Activated CD8-positive, alpha-beta T cell treated with anti-CD3 and anti-CD28 coated beads for 36 hours (primary cell): Measurements from ENCODE around the gene PITRM1. TPM values are rescaled to one million over a fixed set of nuclear protein-coding genes. Genes with fewer than 3 reads are reported as not detected.

Experiments
- ATAC-seq: fragments of 200-7000 bp; cut with Tn5 transposase; one replicate; pipeline ENCODE4 v1.10.0; 2021; ENCODE audit warnings: mild to moderate bottlenecking, moderate library complexity
- CTCF ChIA-PET: fragments of 350-600 bp; sonication (Branson Sonifier 250); formaldehyde crosslinking; loops from one replicate; lab custom pipeline; 2021; ENCODE audit warnings: antibody characterized with exemption; lab: Charles Lee
- POLR2A ChIA-PET: fragments of 350-600 bp; sonication (Branson Sonifier 250); formaldehyde crosslinking; loops from one replicate; lab custom pipeline; 2021; ENCODE audit warnings: antibody characterized with exemption; lab: Charles Lee
- DNase-seq: peaks from one replicate; pipeline ENCODE4 v3.0.0-alpha.2; 2020
- H3K27ac Mint-ChIP-seq: one replicate; pipeline ENCODE4 v1.8.0; 2021; ENCODE audit warnings: mild to moderate bottlenecking, mixed read lengths
- H3K27me3 Mint-ChIP-seq: one replicate; pipeline ENCODE4 v1.8.0; 2021; ENCODE audit warnings: mixed read lengths
- H3K36me3 Mint-ChIP-seq: one replicate; pipeline ENCODE4 v1.8.0; 2021; ENCODE audit warnings: low read depth, mixed read lengths
- H3K4me1 Mint-ChIP-seq: one replicate; pipeline ENCODE4 v1.8.0; 2021; ENCODE audit warnings: low read depth, mixed read lengths
- H3K4me3 Mint-ChIP-seq: one replicate; pipeline ENCODE4 v1.8.0; 2021; ENCODE audit warnings: mild to moderate bottlenecking, moderate library complexity, mixed read lengths
- H3K9me3 Mint-ChIP-seq: one replicate; pipeline ENCODE4 v1.8.0; 2021; ENCODE audit warnings: mixed read lengths
- CTCF ChIP-seq: fragments of 200-600 bp; IDR thresholded peaks from one replicate; pipeline ENCODE4 v1.8.0; 2022; ENCODE audit warnings: antibody characterized with exemption, mild to moderate bottlenecking
- intact Hi-C: fragments of 100-400 bp; cut with micrococcal nuclease; formaldehyde crosslinking; loops from one replicate; pipeline ENCODE4 v1.10.0; 2022
- total RNA-seq, 2 experiments: library from RNA; stranded (reverse); gene quantifications; one replicate each; pipeline ENCODE4 v1.2.3, GENCODE V29; 2021

Gene PITRM1
- total RNA-seq, 2 experiments from 2014 or later, result 77.6 to 78.6 TPM

DNA sequence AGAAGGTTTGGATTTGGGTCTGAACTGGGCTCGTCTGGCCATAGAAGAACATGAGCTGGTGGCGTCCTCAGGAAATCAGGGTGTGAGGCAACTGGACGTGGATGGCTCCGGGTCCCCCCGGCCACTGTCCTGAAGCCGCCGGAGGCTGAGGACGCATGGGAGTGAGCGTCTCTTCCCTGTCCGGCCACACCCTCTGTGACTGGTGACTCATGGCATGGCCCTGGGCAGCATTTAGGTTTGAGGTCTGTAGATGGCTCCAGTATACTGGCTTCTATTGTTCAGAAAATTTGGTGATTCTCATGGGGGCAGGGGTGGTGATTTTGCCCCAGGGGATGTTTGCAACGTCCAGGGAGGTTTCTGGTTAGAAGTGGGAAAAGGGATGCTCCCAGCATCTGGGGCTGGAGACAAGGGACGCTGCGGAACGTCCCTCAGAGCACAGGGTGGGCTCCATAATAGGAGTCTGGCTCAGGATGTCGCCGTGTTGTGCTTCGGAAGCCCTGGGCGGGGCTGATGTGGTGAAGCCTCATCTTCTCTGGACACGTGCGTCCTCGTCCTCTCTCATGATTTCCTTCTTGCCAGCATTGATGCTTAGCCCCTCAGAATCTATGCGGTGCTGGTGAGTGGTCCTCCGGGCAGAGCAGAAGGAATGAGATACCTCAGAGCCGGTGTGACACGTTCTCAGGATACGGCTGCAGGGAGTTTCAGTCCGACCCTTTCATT lies 49.9 kb downstream of the PITRM1 start:
- ChIA-PET CTCF (no interaction called here), POLR2A (interaction anchor here (1.5 kb wide), 1 partner anchor 28 kb away, joined by 4 read pairs; no protein-coding TSS in a partner anchor)
- TF ChIP-seq CTCF, result no peak
- Mint-ChIP-seq H3K4me1 (no peaks in the 10 kb centered on the region), H3K36me3 (peaks cover 66% of the 10 kb centered on the region), H3K9me3 (no peaks in the 10 kb centered on the region), H3K4me3 (no peak overlapping the region), H3K27ac (no peak overlapping the region), H3K27me3 (no peaks in the 10 kb centered on the region)
- ATAC-seq (no peak), DNase-seq (no peak)
- intact Hi-C loops, result no loop called here

- H3K4me1 Mint-ChIP-seq, result no peaks in the 10 kb centered on the region
- intact Hi-C loops, result no loop called here
- ChIA-PET POLR2A (interaction anchor here (0.8 kb wide), 1 partner anchor 14 kb away, joined by 3 read pairs; no protein-coding TSS in a partner anchor), CTCF (interaction anchor here (1.4 kb wide), 1 partner anchor 193 kb away, joined by 3 read pairs; no protein-coding TSS in a partner anchor)
- no peak for TF ChIP-seq CTCF
- no peak overlapping the region for H3K4me3 Mint-ChIP-seq
- H3K27me3 Mint-ChIP-seq, result no peaks in the 10 kb centered on the region
- ATAC-seq (no peak), DNase-seq (no peak)
- H3K36me3 Mint-ChIP-seq, result peaks cover 67% of the 10 kb centered on the region
- no peaks in the 10 kb centered on the region for H3K9me3 Mint-ChIP-seq
- no peak overlapping the region for H3K27ac Mint-ChIP-seq
These were observed 50.5 kb downstream of the PITRM1 start for GRCh38 chr10:3122034-3122433.

- no peaks in the 10 kb centered on the region for H3K27me3 Mint-ChIP-seq
- H3K27ac Mint-ChIP-seq, result no peak overlapping the region
- peak; percentile 40 for ATAC-seq
These were observed 52.7 kb downstream of the PITRM1 start for GRCh38 chr10:3119796-3120459.

DNA sequence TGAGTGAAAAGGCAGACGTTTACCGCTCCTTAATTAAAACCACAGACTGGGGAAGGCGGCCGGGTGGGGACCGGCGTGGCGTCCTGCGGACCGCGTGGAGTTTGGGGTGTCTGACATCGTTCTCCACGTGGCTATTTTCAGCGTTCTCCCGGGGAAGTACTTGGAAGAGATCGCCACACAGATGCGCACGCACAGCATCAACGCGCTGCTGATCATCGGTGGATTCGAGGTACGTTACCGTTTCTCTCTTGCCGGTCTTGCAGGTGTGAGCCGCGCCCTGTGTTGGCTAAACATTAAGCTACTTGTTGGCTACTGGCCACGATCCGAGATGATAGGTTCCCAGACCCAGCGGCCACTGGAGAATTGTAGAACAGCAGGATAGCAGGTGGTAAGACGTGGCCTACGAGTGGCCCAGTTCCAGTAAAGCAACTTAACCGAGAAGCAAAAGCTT lies 53.9 kb downstream of the PITRM1 start:
- ATAC-seq (no peak), DNase-seq (no peak)
- ChIA-PET POLR2A (interaction anchor here (0.6 to 1.1 kb wide), 3 partner anchors 9 to 47 kb away, joined by 3 to 4 read pairs (median 4); no protein-coding TSS in a partner anchor), CTCF (interaction anchor here (1.0 kb wide), 1 partner anchor 10 kb away, joined by 3 read pairs; no protein-coding TSS in a partner anchor)
- H3K27me3 Mint-ChIP-seq, result no peaks in the 10 kb centered on the region
- no peak for TF ChIP-seq CTCF
- no peak overlapping the region for H3K4me3 Mint-ChIP-seq
- no peaks in the 10 kb centered on the region for H3K4me1 Mint-ChIP-seq
- intact Hi-C loops, result no loop called here
- peaks cover 70% of the 10 kb centered on the region for H3K36me3 Mint-ChIP-seq
- H3K9me3 Mint-ChIP-seq, result no peaks in the 10 kb centered on the region
- no peak overlapping the region for H3K27ac Mint-ChIP-seq

More at GRCh38 chr10:3119796-3120459, 52.7 kb downstream of the PITRM1 start:
- POLR2A ChIA-PET, result interaction anchor here (1.0 kb wide), 1 partner anchor 10 kb away, joined by 3 read pairs; no protein-coding TSS in a partner anchor
- intact Hi-C loops, result no loop called here
- no peaks in the 10 kb centered on the region for H3K4me1 Mint-ChIP-seq
- H3K4me3 Mint-ChIP-seq, result no peak overlapping the region
- peak; percentile 40 for TF ChIP-seq CTCF
- CTCF ChIA-PET, result interaction anchor here (0.6 to 2.1 kb wide), 5 partner anchors 10 to 62 kb away, joined by 3 to 6 read pairs (median 3); no protein-coding TSS in a partner anchor
- no peak for DNase-seq
- no peaks in the 10 kb centered on the region for H3K9me3 Mint-ChIP-seq
- peaks cover 67% of the 10 kb centered on the region for H3K36me3 Mint-ChIP-seq
